ENCODE results near the gene PPP6R2. TPM values are rescaled to one million over a fixed set of nuclear protein-coding genes. Genes with fewer than 3 reads are reported as not detected.

Gene PPP6R2
- polyA plus RNA-seq, 1 donor from 2014 or later = 85.4 TPM

DNA sequence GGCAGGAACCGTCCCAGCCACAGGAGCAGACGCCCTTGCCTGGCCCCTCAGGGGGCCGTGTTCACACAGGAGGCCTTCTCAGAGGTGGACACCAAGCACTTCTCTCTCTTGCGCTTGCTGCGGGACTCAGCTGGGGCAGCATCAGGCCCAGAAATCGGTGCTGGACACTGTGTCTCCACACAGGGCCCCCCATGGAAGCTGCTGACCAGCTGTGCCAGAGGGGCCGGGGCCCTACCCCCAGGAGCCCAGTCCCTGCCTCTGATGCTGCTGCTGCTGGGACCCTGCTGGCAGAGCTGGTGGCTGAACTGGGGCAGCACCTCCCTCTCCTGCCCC lies 39.6 kb upstream of the PPP6R2 start:
- no peak for TF ChIP-seq RAD21 (conservative IDR thresholded peaks at IDR 0.05)
- no peak for TF ChIP-seq POLR2AphosphoS5 (IDR thresholded peaks at IDR 0.05)
- TF ChIP-seq MXI1 (conservative IDR thresholded peaks at IDR 0.05; ENCODE audit: poor library complexity, severe bottlenecking) = no peak
- no peak for TF ChIP-seq EP300 (conservative IDR thresholded peaks at IDR 0.05; ENCODE audit: poor library complexity, severe bottlenecking)
- no peak for TF ChIP-seq REST (IDR thresholded peaks at IDR 0.05; ENCODE audit: borderline replicate concordance)
- no peak for TF ChIP-seq TAF1 (IDR thresholded peaks at IDR 0.05; ENCODE audit: low read depth)
- no peak for TF ChIP-seq SMC3 (conservative IDR thresholded peaks at IDR 0.05; ENCODE audit: poor library complexity)
- no peak for TF ChIP-seq EZH2 (IDR thresholded peaks at IDR 0.05; ENCODE audit: borderline replicate concordance, insufficient read depth, low read length, poor library complexity, severe bottlenecking)
- TF ChIP-seq CTCF (IDR thresholded peaks at IDR 0.05; ENCODE audit: poor library complexity, severe bottlenecking) = no peak
- Histone ChIP-seq H3K4me3 (ENCODE audit: low read length) (no peak overlapping the region), H3K9me2 (ENCODE audit: insufficient read depth, low read length) (no peaks in the 10 kb centered on the region), H3K36me3 (ENCODE audit: insufficient read depth, low read length) (no peaks in the 10 kb centered on the region), H3K27me3 (ENCODE audit: insufficient read depth, low read depth, low read length) (no peaks in the 10 kb centered on the region), H2AFZ (ENCODE audit: low read depth, low read length) (no peak overlapping the region), H3K9me3 (ENCODE audit: low read length) (no peaks in the 10 kb centered on the region), H3K27ac (ENCODE audit: low read length) (no peak overlapping the region), H3K9ac (ENCODE audit: low read length) (no peak overlapping the region), H3K4me2 (ENCODE audit: low read length) (no peak overlapping the region), H4K20me1 (ENCODE audit: insufficient read depth) (peaks cover 6% of the 10 kb centered on the region), H3K79me2 (replicated peaks; ENCODE audit: insufficient read depth, low read length) (peaks cover 67% of the 10 kb centered on the region), H3F3A (ENCODE audit: insufficient read depth, low read length, poor library complexity, severe bottlenecking) (no peaks in the 10 kb centered on the region)

- Histone ChIP-seq H3K4me2 (ENCODE audit: low read length) (no peak overlapping the region), H3K4me3 (ENCODE audit: low read length) (peak overlapping the region; percentile 10), H3K79me2 (replicated peaks; ENCODE audit: insufficient read depth, low read length) (peaks cover 62% of the 10 kb centered on the region), H3K9me2 (ENCODE audit: insufficient read depth, low read length) (no peaks in the 10 kb centered on the region), H3K9me3 (ENCODE audit: low read length) (no peaks in the 10 kb centered on the region), H3K27ac (ENCODE audit: low read length) (no peak overlapping the region), H2AFZ (ENCODE audit: low read depth, low read length) (no peak overlapping the region), H3K36me3 (ENCODE audit: insufficient read depth, low read length) (no peaks in the 10 kb centered on the region), H4K20me1 (ENCODE audit: insufficient read depth) (peaks cover 6% of the 10 kb centered on the region), H3F3A (ENCODE audit: insufficient read depth, low read length, poor library complexity, severe bottlenecking) (no peaks in the 10 kb centered on the region), H3K27me3 (ENCODE audit: insufficient read depth, low read depth, low read length) (no peaks in the 10 kb centered on the region), H3K9ac (ENCODE audit: low read length) (peak overlapping the region; percentile 9)
- no peak for TF ChIP-seq POLR2AphosphoS5 (IDR thresholded peaks at IDR 0.05)
- TF ChIP-seq EZH2 (IDR thresholded peaks at IDR 0.05; ENCODE audit: borderline replicate concordance, insufficient read depth, low read length, poor library complexity, severe bottlenecking) = no peak
- no peak for TF ChIP-seq REST (IDR thresholded peaks at IDR 0.05; ENCODE audit: borderline replicate concordance)
- no peak for TF ChIP-seq CTCF (IDR thresholded peaks at IDR 0.05; ENCODE audit: poor library complexity, severe bottlenecking)
- no peak for TF ChIP-seq EP300 (conservative IDR thresholded peaks at IDR 0.05; ENCODE audit: poor library complexity, severe bottlenecking)
- TF ChIP-seq RAD21 (conservative IDR thresholded peaks at IDR 0.05) = no peak
- no peak for TF ChIP-seq MXI1 (conservative IDR thresholded peaks at IDR 0.05; ENCODE audit: poor library complexity, severe bottlenecking)
- no peak for TF ChIP-seq SMC3 (conservative IDR thresholded peaks at IDR 0.05; ENCODE audit: poor library complexity)
- no peak for TF ChIP-seq TAF1 (IDR thresholded peaks at IDR 0.05; ENCODE audit: low read depth)
These were observed 39.1 kb upstream of the PPP6R2 start for GRCh38 chr22:50303848-50304527.

All from neural cell (in vitro differentiated cells).